ENCODE data around the gene MPHOSPH6.

DNA sequence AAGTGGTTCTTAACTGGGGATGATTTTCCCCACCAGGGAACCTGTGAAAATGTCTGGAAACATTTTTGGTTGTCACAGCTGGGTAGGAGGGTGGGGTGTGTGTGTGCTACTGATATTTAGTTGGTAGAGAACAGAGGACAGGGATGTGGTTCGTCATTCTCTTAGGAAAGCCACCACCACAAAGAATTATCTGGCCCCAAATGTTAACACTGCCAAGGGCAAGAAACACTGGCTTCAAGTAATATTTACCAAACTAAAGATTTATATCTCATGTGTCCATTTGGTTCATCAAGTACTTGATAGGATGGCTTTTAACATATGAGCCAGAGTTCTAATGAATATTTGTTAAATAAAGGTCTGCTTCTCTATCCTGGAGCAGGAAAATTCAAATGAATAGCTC lies 19.5 kb downstream of the MPHOSPH6 start:
- no peak for TF ChIP-seq EP300 (IDR thresholded peaks at IDR 0.05)
- no peak for TF ChIP-seq POLR2AphosphoS5 (IDR thresholded peaks at IDR 0.05)
- TF ChIP-seq, protein P1, sequence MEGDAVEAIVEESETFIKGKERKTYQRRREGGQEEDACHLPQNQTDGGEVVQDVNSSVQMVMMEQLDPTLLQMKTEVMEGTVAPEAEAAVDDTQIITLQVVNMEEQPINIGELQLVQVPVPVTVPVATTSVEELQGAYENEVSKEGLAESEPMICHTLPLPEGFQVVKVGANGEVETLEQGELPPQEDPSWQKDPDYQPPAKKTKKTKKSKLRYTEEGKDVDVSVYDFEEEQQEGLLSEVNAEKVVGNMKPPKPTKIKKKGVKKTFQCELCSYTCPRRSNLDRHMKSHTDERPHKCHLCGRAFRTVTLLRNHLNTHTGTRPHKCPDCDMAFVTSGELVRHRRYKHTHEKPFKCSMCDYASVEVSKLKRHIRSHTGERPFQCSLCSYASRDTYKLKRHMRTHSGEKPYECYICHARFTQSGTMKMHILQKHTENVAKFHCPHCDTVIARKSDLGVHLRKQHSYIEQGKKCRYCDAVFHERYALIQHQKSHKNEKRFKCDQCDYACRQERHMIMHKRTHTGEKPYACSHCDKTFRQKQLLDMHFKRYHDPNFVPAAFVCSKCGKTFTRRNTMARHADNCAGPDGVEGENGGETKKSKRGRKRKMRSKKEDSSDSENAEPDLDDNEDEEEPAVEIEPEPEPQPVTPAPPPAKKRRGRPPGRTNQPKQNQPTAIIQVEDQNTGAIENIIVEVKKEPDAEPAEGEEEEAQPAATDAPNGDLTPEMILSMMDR (IDR thresholded peaks at IDR 0.05), result no peak
